Activated naive CD4-positive, alpha-beta T cell treated with Interleukin-2 at 50 U/mL for 16 hours (primary cell): ENCODE measurements around the gene PQBP1.

Experiments used
- DNase-seq: peaks from one replicate; pipeline ENCODE4 v3.0.0-alpha.2; 2020

Gene PQBP1

GRCh38 chrX:48902776-48903175 is 5.0 kb downstream of the PQBP1 start:
- no peak for DNase-seq

GRCh38 chrX:48903290-48903689 is 5.6 kb downstream of the PQBP1 start:
- no peak for DNase-seq

GRCh38 chrX:48904180-48904579 is 6.5 kb downstream of the PQBP1 start:
- no peak for DNase-seq

GRCh38 chrX:48904626-48905025 is 6.9 kb downstream of the PQBP1 start:
- DNase-seq = no peak

- no peak for DNase-seq
Observed at GRCh38 chrX:48905090-48905790, 7.5 kb downstream of the PQBP1 start.

- no peak for DNase-seq
Observed at GRCh38 chrX:48908600-48908999, 10.9 kb downstream of the PQBP1 start.

GRCh38 chrX:48909703-48910294 is 12.1 kb downstream of the PQBP1 start:
- no peak for DNase-seq

GRCh38 chrX:48910926-48911411 is 13.2 kb downstream of the PQBP1 start:
- no peak for DNase-seq

GRCh38 chrX:48911412-48912182 is 13.9 kb downstream of the PQBP1 start, which contains the start of gene SLC35A2:
TSS of gene SLC35A2 (minus strand) at chrX:48911646. CDS start at chrX:48911636, 10 bp downstream.
- DNase-seq = peak; percentile 89

GRCh38 chrX:48913605-48914366 is 16.1 kb downstream of the PQBP1 start:
- DNase-seq = no peak

- DNase-seq = no peak
Observed at GRCh38 chrX:48914593-48915493, 17.1 kb downstream of the PQBP1 start.

- DNase-seq = peak; percentile 87
Observed at GRCh38 chrX:48917139-48918001, 19.6 kb downstream of the PQBP1 start.

- no peak for DNase-seq
Observed at GRCh38 chrX:48918301-48918642, 20.5 kb downstream of the PQBP1 start.

GRCh38 chrX:48918643-48919340 is 21.1 kb downstream of the PQBP1 start, which contains the start of gene PIM2:
TSS of gene PIM2 (minus strand) at chrX:48919024. CDS start at chrX:48918834, 190 bp downstream.
- DNase-seq = peak; percentile 91

GRCh38 chrX:48919360-48919841 is 21.7 kb downstream of the PQBP1 start:
- peak; percentile 61 for DNase-seq

- peak; percentile 48 for DNase-seq
Observed at GRCh38 chrX:48919947-48920717, 22.4 kb downstream of the PQBP1 start.

- no peak for DNase-seq
Observed at GRCh38 chrX:48920718-48921104, 23.0 kb downstream of the PQBP1 start.

GRCh38 chrX:48923771-48924170 is 26.0 kb downstream of the PQBP1 start:
- DNase-seq = no peak

- DNase-seq = no peak
Observed at GRCh38 chrX:48924270-48924669, 26.5 kb downstream of the PQBP1 start.
